IMR-90 (cell line): ENCODE measurements around the gene UCP1. TPM values are rescaled to one million over a fixed set of nuclear protein-coding genes. Genes with fewer than 3 reads are reported as not detected.

Experiments
- ATAC-seq: fragments of 200-7000 bp; cut with Tn5 transposase; 2 replicates; pipeline ENCODE4 v1.9.1; 2020; ENCODE audit warnings: low read depth, mild to moderate bottlenecking, moderate library complexity
- BruUV-seq: library from RNA; stranded (reverse); fragments of 400-500 nt; replicated peaks from 2 replicates; lab custom pipeline; 2021; lab: Mats Ljungman, UMichigan
- CTCF ChIA-PET: fragments of 300-600 bp; formaldehyde crosslinking; extraction: SDS; loops from one replicate; lab custom pipeline; 2021; ENCODE audit warnings: antibody characterized with exemption; lab: Yijun Ruan, JAX
- POLR2A ChIA-PET: fragments of 300-600 bp; sonication (Branson Sonifier 250); formaldehyde crosslinking; loops from one replicate; lab custom pipeline; 2022; ENCODE audit warnings: antibody characterized with exemption; ENCODE audit not compliant: unreplicated experiment; lab: Charles Lee
- DNase-seq: peaks from one replicate; pipeline ENCODE4 v3.0.0; 2013
- H2AFZ ChIP-seq: replicated peaks from 2 replicates; pipeline ENCODE3; 2013; ENCODE audit warnings: low read length, mild to moderate bottlenecking; ENCODE audit not compliant: poor library complexity
- H2AK5ac ChIP-seq: 2 replicates; pipeline ENCODE4 v1.6.1; 2013; ENCODE audit warnings: low read depth, low read length, inconsistent platforms
- H2AK9ac ChIP-seq: replicated peaks from 2 replicates; pipeline ENCODE3; 2013; ENCODE audit warnings: mild to moderate bottlenecking, low read depth, low read length, moderate library complexity; ENCODE audit not compliant: poor library complexity
- H2BK120ac ChIP-seq: 2 replicates; pipeline ENCODE4 v1.6.1; 2013; ENCODE audit warnings: low read depth, low read length, inconsistent platforms
- H2BK15ac ChIP-seq: 3 replicates; pipeline ENCODE4 v1.6.1; 2013; ENCODE audit warnings: low read depth, low read length, inconsistent platforms
- H2BK20ac ChIP-seq: 2 replicates; pipeline ENCODE4 v1.6.1; 2013; ENCODE audit warnings: low read depth, mild to moderate bottlenecking, inconsistent platforms, low read length, moderate library complexity
- H2BK5ac ChIP-seq: 2 replicates; pipeline ENCODE4 v1.6.1; 2013; ENCODE audit warnings: mild to moderate bottlenecking, low read depth, low read length, inconsistent platforms; ENCODE audit not compliant: poor library complexity, severe bottlenecking
- H3K14ac ChIP-seq: replicated peaks from 2 replicates; pipeline ENCODE4 v1.6.1; 2013; ENCODE audit warnings: low read depth, low read length, inconsistent platforms
- H3K18ac ChIP-seq: 2 replicates; pipeline ENCODE4 v1.6.1; 2013; ENCODE audit warnings: low read depth, low read length, control low read depth
- H3K23ac ChIP-seq: 2 replicates; pipeline ENCODE4 v1.6.1; 2013; ENCODE audit warnings: low read depth, low read length, inconsistent platforms
- H3K27ac ChIP-seq: 2 replicates; pipeline ENCODE4 v1.5.1; 2013; ENCODE audit warnings: mild to moderate bottlenecking, control low read depth, low read length; ENCODE audit not compliant: insufficient read depth
- H3K27me3 ChIP-seq: 2 replicates; pipeline ENCODE4 v1.6.1; 2013; ENCODE audit warnings: low read length; ENCODE audit not compliant: control insufficient read depth, insufficient read depth
- H3K36me3 ChIP-seq: 2 replicates; pipeline ENCODE4 v1.6.1; 2013; ENCODE audit warnings: low read length, mixed read lengths; ENCODE audit not compliant: control insufficient read depth, insufficient read depth
- H3K4ac ChIP-seq: 2 replicates; pipeline ENCODE4 v1.6.1; 2013; ENCODE audit warnings: low read depth, low read length, inconsistent platforms
- H3K4me1 ChIP-seq: 2 replicates; pipeline ENCODE4 v1.6.1; 2013; ENCODE audit warnings: low read length, mixed read lengths; ENCODE audit not compliant: control insufficient read depth, insufficient read depth
- H3K4me2 ChIP-seq: 2 replicates; pipeline ENCODE4 v1.6.1; 2013; ENCODE audit warnings: low read depth, mild to moderate bottlenecking, control low read depth, low read length, moderate library complexity
- H3K4me3 ChIP-seq: 2 replicates; pipeline ENCODE4 v1.5.1; 2013; ENCODE audit warnings: low read depth, mild to moderate bottlenecking, control low read depth, low read length, moderate library complexity; ENCODE audit not compliant: insufficient read depth
- H3K56ac ChIP-seq: 2 replicates; pipeline ENCODE4 v1.6.1; 2013; ENCODE audit warnings: low read length, inconsistent platforms; ENCODE audit not compliant: insufficient read depth; ENCODE audit errors: extremely low read depth
- H3K79me1 ChIP-seq, 2 experiments: 2 replicates each; pipeline ENCODE4 v1.6.1; 2013; ENCODE audit warnings: low read length in 2 of 2, inconsistent platforms in 1 of 2, low read depth in 1 of 2
- H3K9ac ChIP-seq: 2 replicates; pipeline ENCODE4 v1.6.1; 2013; ENCODE audit warnings: low read depth, low read length, control low read depth
- H3K9me1 ChIP-seq: 2 replicates; pipeline ENCODE4 v1.6.1; 2013; ENCODE audit warnings: low read length, inconsistent platforms; ENCODE audit not compliant: insufficient read depth
- H3K9me3 ChIP-seq: 2 replicates; pipeline ENCODE4 v1.6.1; 2013; ENCODE audit warnings: low read length; ENCODE audit not compliant: control insufficient read depth, insufficient read depth
- H4K20me1 ChIP-seq: 2 replicates; pipeline ENCODE4 v1.6.1; 2013; ENCODE audit warnings: low read length, inconsistent platforms; ENCODE audit not compliant: insufficient read depth
- H4K5ac ChIP-seq: 2 replicates; pipeline ENCODE4 v1.6.1; 2013; ENCODE audit warnings: mild to moderate bottlenecking, low read depth, low read length, control low read depth
- H4K8ac ChIP-seq, 2 experiments: 2 replicates each; pipeline ENCODE4 v1.6.1; 2013; ENCODE audit warnings: low read depth in 2 of 2, low read length in 2 of 2, control low read depth in 1 of 2, inconsistent platforms in 1 of 2
- H4K91ac ChIP-seq: 2 replicates; pipeline ENCODE4 v1.6.1; 2013; ENCODE audit warnings: low read depth, low read length, inconsistent platforms; ENCODE audit not compliant: insufficient read depth
- BHLHE40 ChIP-seq: fragments of 150-350 bp; IDR thresholded peaks from 2 replicates; pipeline ENCODE4 v1.6.1; 2016; ENCODE audit warnings: mild to moderate bottlenecking, low read depth, low read length
- CEBPB ChIP-seq: IDR thresholded peaks from 2 replicates; pipeline ENCODE4 v1.6.1; 2012; ENCODE audit warnings: low read depth, low read length, improper control_type of control experiment
- CHD1 ChIP-seq: IDR thresholded peaks from 2 replicates; pipeline ENCODE4 v1.6.1; 2012; ENCODE audit warnings: low read depth, low read length, improper control_type of control experiment
- FOS ChIP-seq: fragments of 150-350 bp; IDR thresholded peaks from 2 replicates; pipeline ENCODE4 v1.6.1; 2016; ENCODE audit warnings: low read depth, low read length
- MAFK ChIP-seq: IDR thresholded peaks from 2 replicates; pipeline ENCODE4 v1.6.1; 2012; ENCODE audit warnings: low read depth, low read length, improper control_type of control experiment
- MAZ ChIP-seq: IDR thresholded peaks from 2 replicates; pipeline ENCODE4 v1.6.1; 2012; ENCODE audit warnings: low read depth, mild to moderate bottlenecking, low read length, improper control_type of control experiment, moderate library complexity, borderline replicate concordance
- MXI1 ChIP-seq: IDR thresholded peaks from 2 replicates; pipeline ENCODE4 v1.6.1; 2012; ENCODE audit warnings: low read depth, mild to moderate bottlenecking, low read length, moderate library complexity, borderline replicate concordance
- NFE2L2 ChIP-seq: fragments of 150-350 bp; IDR thresholded peaks from 2 replicates; pipeline ENCODE4 v1.6.1; 2016; ENCODE audit warnings: low read depth, mild to moderate bottlenecking, low read length
- POLR2A ChIP-seq: IDR thresholded peaks from 2 replicates; pipeline ENCODE4 v1.6.1; 2012; ENCODE audit warnings: mild to moderate bottlenecking, low read depth, low read length
- RAD21 ChIP-seq: IDR thresholded peaks from 2 replicates; pipeline ENCODE4 v1.6.1; 2012; ENCODE audit warnings: low read length, improper control_type of control experiment
- RCOR1 ChIP-seq: IDR thresholded peaks from 2 replicates; pipeline ENCODE4 v1.6.1; 2012; ENCODE audit warnings: mild to moderate bottlenecking, low read length, improper control_type of control experiment; ENCODE audit not compliant: insufficient replicate concordance
- RFX5 ChIP-seq: IDR thresholded peaks from 2 replicates; pipeline ENCODE4 v1.8.0; 2012; ENCODE audit warnings: low read depth, mild to moderate bottlenecking, low read length, moderate library complexity
- SMC3 ChIP-seq: fragments of 150-350 bp; IDR thresholded peaks from 2 replicates; pipeline ENCODE4 v1.6.1; 2016; ENCODE audit warnings: low read depth, mild to moderate bottlenecking, antibody characterized with exemption, low read length, moderate library complexity
- USF2 ChIP-seq: fragments of 150-350 bp; IDR thresholded peaks from 2 replicates; pipeline ENCODE4 v1.6.1; 2017; ENCODE audit warnings: mild to moderate bottlenecking, antibody characterized with exemption, low read length, low read depth
- WGBS, 2 experiments: methylation state at CpG; one replicate each; pipeline versions ENCODE4 v1.1.5 to v1.1.7; 2013; ENCODE audit warnings: missing lambda C conversion rate in 2 of 2; ENCODE audit not compliant: insufficient read length in 1 of 2; ENCODE audit errors: extremely low coverage in 2 of 2; 5-methylcytosine and 5-hydroxymethylcytosine counted together
- dilution Hi-C: fragments of 300-500 bp; cut with HindIII; formaldehyde crosslinking; loops from one replicate; pipeline ENCODE4 v1.14.3; 2018; ENCODE audit warnings: low sequenced_read_pairs; ENCODE audit not compliant: unreplicated experiment
- in situ Hi-C: fragments of 300-500 bp; cut with MboI; formaldehyde crosslinking; loops from 3 replicates; pipeline ENCODE4 v1.14.3; 2019; ENCODE audit warnings: low sequenced_read_pairs, inconsistent platforms, mixed read lengths
- intact Hi-C: fragments of 100-400 bp; cut with micrococcal nuclease; formaldehyde crosslinking; loops from 2 replicates; pipeline ENCODE4 v1.10.0; 2022
- polyA plus RNA-seq, 3 experiments: library from polyadenylated mRNA; depleted of rRNA; stranded (reverse); fragments of >200 nt; gene quantifications; 2 replicates each; pipeline ENCODE4 v1.2.3, GENCODE V29; 2012; ENCODE audit warnings: low replicate concordance in 1 of 3
- total RNA-seq: library from RNA; depleted of rRNA; stranded (reverse); fragments of >200 nt; gene quantifications from 2 replicates; pipeline ENCODE4 v1.2.3, GENCODE V29; 2012
- TF ChIP-seq, protein P1 (sequence below): conservative IDR thresholded peaks from 2 replicates; pipeline ENCODE4 v1.5.1; 2012; ENCODE audit warnings: mild to moderate bottlenecking, low read depth, low read length, improper control_type of control experiment

Gene UCP1
- total and polyA plus RNA-seq, 2 of the 4 experiments (the other 2 are of a cell fraction): not detected

DNA sequence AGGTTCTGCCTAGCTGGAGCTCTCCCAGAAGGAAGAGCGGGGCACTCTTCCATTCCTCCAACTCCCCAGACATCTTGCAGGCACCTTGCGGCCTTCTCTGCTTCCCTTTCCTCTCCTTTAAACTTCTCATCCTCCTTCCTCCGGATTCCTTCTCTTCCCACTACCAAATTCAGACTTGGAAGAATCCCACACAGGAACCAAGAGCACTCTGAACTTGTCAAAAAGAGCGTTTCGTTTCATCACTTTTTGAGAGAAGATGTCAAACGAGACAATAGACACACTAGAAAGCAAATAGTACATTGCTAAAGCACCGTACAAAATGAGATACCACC lies 512 bp upstream of the UCP1 start:
- ATAC-seq (no peak), DNase-seq (no peak)
- Histone ChIP-seq H3K14ac (no peak overlapping the region), H3K4ac (no peak overlapping the region), H3K23ac (no peak overlapping the region), H4K5ac (no peak overlapping the region), H3K36me3 (no peaks in the 10 kb centered on the region), H2BK15ac (no peak overlapping the region), H2BK20ac (no peak overlapping the region), H3K56ac (no peak overlapping the region), H3K18ac (no peak overlapping the region), H2BK5ac (no peak overlapping the region), H3K27ac (no peak overlapping the region), H3K4me2 (peak overlapping the region; percentile 27; the same call in 1 of the 2 replicates), H3K79me1 (no peaks in the 10 kb centered on the region), H2AK9ac (no peak overlapping the region), H2AK5ac (no peak overlapping the region), H4K20me1 (no peaks in the 10 kb centered on the region), H4K8ac (no peak overlapping the region), H2BK120ac (no peak overlapping the region), H3K9ac (no peak overlapping the region), H3K9me1 (no peaks in the 10 kb centered on the region), H3K4me3 (no peak overlapping the region), H4K91ac (no peak overlapping the region), H2AFZ (no peak overlapping the region), H3K27me3 (peaks cover 71% of the 10 kb centered on the region), H3K9me3 (peaks cover 17% of the 10 kb centered on the region), H3K4me1 (no peaks in the 10 kb centered on the region)
- in situ Hi-C loops: no loop called here
- no TSS peak for BruUV-seq
- ChIA-PET CTCF (no interaction called here), POLR2A (no interaction called here)
- dilution Hi-C loops: no loop called here
- intact Hi-C loops: no loop called here
- TF ChIP-seq MAZ (no peak), MAFK (no peak), RFX5 (no peak), FOS (no peak), USF2 (no peak), RAD21 (no peak), MXI1 (no peak), SMC3 (no peak), CEBPB (no peak), RCOR1 (no peak), NFE2L2 (no peak), CHD1 (no peak), BHLHE40 (no peak), POLR2A (no peak)
- TF ChIP-seq, protein P1, sequence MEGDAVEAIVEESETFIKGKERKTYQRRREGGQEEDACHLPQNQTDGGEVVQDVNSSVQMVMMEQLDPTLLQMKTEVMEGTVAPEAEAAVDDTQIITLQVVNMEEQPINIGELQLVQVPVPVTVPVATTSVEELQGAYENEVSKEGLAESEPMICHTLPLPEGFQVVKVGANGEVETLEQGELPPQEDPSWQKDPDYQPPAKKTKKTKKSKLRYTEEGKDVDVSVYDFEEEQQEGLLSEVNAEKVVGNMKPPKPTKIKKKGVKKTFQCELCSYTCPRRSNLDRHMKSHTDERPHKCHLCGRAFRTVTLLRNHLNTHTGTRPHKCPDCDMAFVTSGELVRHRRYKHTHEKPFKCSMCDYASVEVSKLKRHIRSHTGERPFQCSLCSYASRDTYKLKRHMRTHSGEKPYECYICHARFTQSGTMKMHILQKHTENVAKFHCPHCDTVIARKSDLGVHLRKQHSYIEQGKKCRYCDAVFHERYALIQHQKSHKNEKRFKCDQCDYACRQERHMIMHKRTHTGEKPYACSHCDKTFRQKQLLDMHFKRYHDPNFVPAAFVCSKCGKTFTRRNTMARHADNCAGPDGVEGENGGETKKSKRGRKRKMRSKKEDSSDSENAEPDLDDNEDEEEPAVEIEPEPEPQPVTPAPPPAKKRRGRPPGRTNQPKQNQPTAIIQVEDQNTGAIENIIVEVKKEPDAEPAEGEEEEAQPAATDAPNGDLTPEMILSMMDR: no peak
- no CpG with 5 or more reads among the region's 7 CpGs for WGBS, 2 experiments
